K562 treated with DMSO at 1 percent for 48 hours (cell line): Measurements from ENCODE around the gene MLANA. TPM values are rescaled to one million over a fixed set of nuclear protein-coding genes. Genes with fewer than 3 reads are reported as not detected.

Source experiments
- total RNA-seq: library from RNA; unstranded; fragments of 300-600 nt; gene quantifications from 2 replicates; pipeline ENCODE4 v1.2.3, GENCODE V29; 2022; ENCODE audit warnings: low replicate concordance; ENCODE audit errors: extremely low read depth

Gene MLANA
- total RNA-seq = not detected in 2 replicates

GRCh38 chr9:5890641-5891040 lies at the start of gene MLANA:
Gene MLANA (plus strand): TSS chr9:5890889. CDS start chr9:5892475, 1,586 bp downstream.

Other genes with a start within 250 kb of the MLANA start
- not detected in 2 replicates for gene ERMP1, start 57.8 kb upstream of the MLANA start, total RNA-seq
- gene RANBP6, start 124.7 kb downstream of the MLANA start, total RNA-seq = not detected in 2 replicates